ENCODE measurements around the gene PLEK. TPM values are rescaled to one million over a fixed set of nuclear protein-coding genes. Genes with fewer than 3 reads are reported as not detected.

PLEK gene
- total and polyA plus RNA-seq, 2 of the 13 experiments (the other 11 are each of a cell fraction or from before 2014, with no cell fraction given) = not detected

- H3K9ac ChIP-seq (ENCODE audit: insufficient read depth, low read depth, low read length) = no peak overlapping the region
- in situ Hi-C loops (cut with HindIII; ENCODE audit: extremely low pct_ligation_motif_present, low pct_unique_long_range_greater_than_20kb) = no loop called here
Measured at GRCh38 chr2:68366083-68366560, 1.0 kb downstream of the PLEK start.

More at GRCh38 chr2:68366083-68366560, 1.0 kb downstream of the PLEK start:
- no peak overlapping the region for H3K27ac ChIP-seq (ENCODE audit: extremely low read length, insufficient read depth, low read length)
- ATAC-seq (no peak), DNase-seq (ENCODE audit: low spot score) (no peak), FAIRE-seq (no peak)
- H3K79me2 ChIP-seq (ENCODE audit: insufficient read depth, low read length) = no peaks in the 10 kb centered on the region
- H2AFZ ChIP-seq (ENCODE audit: low read length) = no peak overlapping the region
- no peak overlapping the region for H3K4me3 ChIP-seq (replicated peaks in 1 of 3; ENCODE audit: insufficient read depth in 1 of 3, low read depth in 2 of 3, low read length in 3 of 3)
- WGBS (ENCODE audit: low lambda C conversion rate) = 15% methylated on average over 4 of the region's 4 CpGs
- BruUV-seq (replicated peaks) = no TSS peak
- TF ChIP-seq ZNF17 (CRISPR knock-in tag; IDR thresholded peaks at IDR 0.05) (no peak), PATZ1 (CRISPR knock-in tag; IDR thresholded peaks at IDR 0.05) (no peak), ETV6 (CRISPR knock-in tag; conservative IDR thresholded peaks at IDR 0.05) (no peak), ZNF790 (CRISPR knock-in tag; IDR thresholded peaks at IDR 0.05; ENCODE audit: borderline replicate concordance) (no peak), ZBTB26 (CRISPR knock-in tag; IDR thresholded peaks at IDR 0.05; ENCODE audit: borderline replicate concordance) (no peak)
- no peaks in the 10 kb centered on the region for H4K20me1 ChIP-seq (ENCODE audit: insufficient read depth, low read length)
- H3K9me3 ChIP-seq (ENCODE audit: low read length) = no peaks in the 10 kb centered on the region
- POLR2A ChIA-PET = no interaction called here
- no peak overlapping the region for H3K4me2 ChIP-seq (ENCODE audit: low read depth, low read length)
- intact Hi-C loops (cut with micrococcal nuclease; ENCODE audit: unreplicated experiment) = no loop called here
- no peaks in the 10 kb centered on the region for H3K4me1 ChIP-seq (ENCODE audit: insufficient read depth, low read length)
- no peaks in the 10 kb centered on the region for H3K36me3 ChIP-seq (replicated peaks in 1 of 2; ENCODE audit: control insufficient read depth in 1 of 2, insufficient read depth in 2 of 2, low read length in 2 of 2)
- CTCF ChIA-PET (ENCODE audit: low intra/inter-chr PET ratio, low total read pairs) = no interaction called here
- H3K27me3 ChIP-seq (ENCODE audit: control insufficient read depth in 1 of 2, insufficient read depth in 2 of 2, low read length in 2 of 2) = peaks cover 0 to 22% of the 10 kb centered on the region in 2 experiments; a peak in 3 of 5 replicates

Measured in HepG2 (cell line).